GM08714 (cell line): ENCODE data around the gene CGNL1.

ENCODE experiments used
- H3K4me3 ChIP-seq: fragments of 200-500 bp; sonication (Bioruptor generic); 2 replicates; pipeline ENCODE4 v1.5.1; 2014; ENCODE audit warnings: mild to moderate bottlenecking, low read length, inconsistent platforms
- ZNF274 ChIP-seq: IDR thresholded peaks from 2 replicates; pipeline ENCODE4 v1.6.1; 2012; ENCODE audit warnings: mild to moderate bottlenecking, low read depth, low read length

The CGNL1 gene

DNA sequence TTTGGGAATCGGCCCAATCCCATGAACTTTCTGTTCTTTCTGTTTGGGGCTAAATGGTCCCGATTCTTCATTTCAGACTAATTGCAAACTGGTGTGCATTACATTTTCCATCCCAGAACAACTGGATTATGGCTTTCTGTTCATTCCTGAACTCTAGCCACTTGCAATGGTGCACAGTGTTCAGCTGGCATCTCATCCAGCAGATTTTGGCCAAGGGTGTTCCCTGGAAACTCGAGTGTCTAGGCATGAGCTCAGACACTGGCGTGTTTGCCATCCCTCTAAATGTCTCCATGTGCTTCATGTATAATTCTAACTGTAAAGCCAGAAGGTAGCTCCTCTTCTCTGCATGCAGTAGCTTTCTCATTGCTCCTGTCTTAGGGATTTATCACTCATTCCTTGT lies 118.3 kb downstream of the CGNL1 start:
- no peak for TF ChIP-seq ZNF274

DNA sequence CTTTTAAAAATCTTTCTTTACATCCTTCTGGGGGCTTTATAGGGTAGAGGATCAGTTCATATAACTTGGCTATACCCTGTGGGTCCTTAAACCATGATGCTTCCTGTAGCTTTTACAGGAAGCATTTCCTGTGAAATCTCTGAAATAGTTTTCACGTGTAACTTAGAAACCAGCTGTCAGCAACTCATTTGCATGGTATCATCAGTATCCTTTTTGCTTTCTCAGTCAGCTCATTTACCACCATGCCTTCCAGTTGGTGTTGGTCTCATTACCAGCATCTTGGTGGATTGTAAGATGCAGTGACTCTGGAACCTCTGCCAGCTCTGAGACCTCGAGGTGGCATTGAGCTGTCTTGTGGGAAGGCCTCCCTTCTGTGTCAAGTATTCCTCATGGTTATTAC lies 118.7 kb downstream of the CGNL1 start:
- no peak for TF ChIP-seq ZNF274
- no peak overlapping the region for H3K4me3 ChIP-seq

More for the DNA sequence above, 118.3 kb downstream of the CGNL1 start:
- H3K4me3 ChIP-seq, result no peak overlapping the region

- H3K4me3 ChIP-seq, result no peak overlapping the region
- no peak for TF ChIP-seq ZNF274
Observed at GRCh38 chr15:57495554-57496165, 119.4 kb downstream of the CGNL1 start.

GRCh38 chr15:57496594-57496945 lies 120.3 kb downstream of the CGNL1 start:
- no peak overlapping the region for H3K4me3 ChIP-seq
- TF ChIP-seq ZNF274, result no peak

DNA sequence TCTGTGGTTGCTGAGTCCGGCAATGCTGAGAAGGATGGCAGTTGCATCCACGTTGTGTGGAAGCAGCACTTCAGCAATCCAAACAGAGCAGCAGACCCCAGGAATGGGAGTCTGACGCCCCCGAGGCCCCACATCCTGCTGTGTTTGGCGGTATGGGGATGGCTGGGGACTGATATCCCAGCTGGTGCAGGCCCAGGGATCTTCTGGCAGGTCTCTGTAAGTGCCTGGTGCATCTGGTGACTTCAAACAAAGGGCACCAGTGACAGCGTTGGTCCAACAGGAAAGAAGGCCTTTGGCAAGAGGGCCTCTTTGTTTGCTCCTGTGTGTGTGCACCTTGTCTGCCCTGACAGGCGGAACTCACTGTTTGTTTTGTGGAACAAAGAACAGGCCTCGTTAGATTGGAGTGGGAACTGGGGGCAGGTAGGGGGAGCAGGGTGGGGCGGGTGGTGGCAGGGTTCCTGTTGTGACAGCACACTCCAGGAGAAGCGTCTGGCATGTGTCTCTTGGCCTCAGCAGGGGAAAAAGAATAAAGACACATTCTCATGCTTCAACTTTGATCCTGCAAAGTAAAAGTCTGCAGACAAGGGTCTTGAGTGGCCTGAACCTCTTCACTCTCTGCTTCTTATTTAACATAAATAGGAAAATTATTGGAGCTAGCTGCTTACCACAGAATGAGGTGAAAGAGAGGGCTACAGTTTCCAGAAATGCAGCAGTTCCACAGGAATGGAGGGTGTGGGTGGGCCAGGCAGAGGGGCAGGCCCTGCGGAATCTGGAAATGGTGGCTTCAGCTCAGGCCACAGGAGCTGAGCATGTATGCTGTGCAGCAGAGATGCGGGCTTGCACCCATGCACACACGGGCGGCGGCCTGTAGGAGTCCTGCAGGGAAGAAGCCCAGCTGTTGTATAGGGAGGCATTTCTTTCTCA lies 120.9 kb downstream of the CGNL1 start:
- H3K4me3 ChIP-seq, result no peak overlapping the region
- TF ChIP-seq ZNF274, result no peak

- no peak for TF ChIP-seq ZNF274
- H3K4me3 ChIP-seq, result no peak overlapping the region
Observed at GRCh38 chr15:57500256-57500655, 124.0 kb downstream of the CGNL1 start.

GRCh38 chr15:57500979-57501576 lies 124.8 kb downstream of the CGNL1 start:
- TF ChIP-seq ZNF274, result no peak
- no peak overlapping the region for H3K4me3 ChIP-seq

DNA sequence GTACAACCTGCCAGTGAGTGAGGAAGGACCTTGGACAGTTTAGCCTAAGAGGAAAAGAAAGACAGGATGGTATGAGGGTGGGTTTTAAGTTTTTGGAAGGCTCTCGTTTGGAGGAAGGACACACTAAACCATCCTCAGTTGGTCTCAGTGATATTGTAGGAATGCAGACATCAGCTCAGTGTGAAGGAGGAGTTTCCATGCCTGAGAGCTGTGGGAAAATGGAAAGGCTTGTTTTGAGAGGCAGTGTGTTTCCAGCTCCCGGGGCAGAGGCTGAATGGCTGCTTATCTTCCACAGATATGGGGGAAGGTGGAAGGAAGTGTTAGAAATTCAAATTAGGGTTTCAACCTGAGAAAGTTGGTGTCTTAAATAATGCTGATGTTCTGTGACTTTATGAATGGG lies 125.8 kb downstream of the CGNL1 start:
- H3K4me3 ChIP-seq, result no peak overlapping the region
- TF ChIP-seq ZNF274, result no peak

DNA sequence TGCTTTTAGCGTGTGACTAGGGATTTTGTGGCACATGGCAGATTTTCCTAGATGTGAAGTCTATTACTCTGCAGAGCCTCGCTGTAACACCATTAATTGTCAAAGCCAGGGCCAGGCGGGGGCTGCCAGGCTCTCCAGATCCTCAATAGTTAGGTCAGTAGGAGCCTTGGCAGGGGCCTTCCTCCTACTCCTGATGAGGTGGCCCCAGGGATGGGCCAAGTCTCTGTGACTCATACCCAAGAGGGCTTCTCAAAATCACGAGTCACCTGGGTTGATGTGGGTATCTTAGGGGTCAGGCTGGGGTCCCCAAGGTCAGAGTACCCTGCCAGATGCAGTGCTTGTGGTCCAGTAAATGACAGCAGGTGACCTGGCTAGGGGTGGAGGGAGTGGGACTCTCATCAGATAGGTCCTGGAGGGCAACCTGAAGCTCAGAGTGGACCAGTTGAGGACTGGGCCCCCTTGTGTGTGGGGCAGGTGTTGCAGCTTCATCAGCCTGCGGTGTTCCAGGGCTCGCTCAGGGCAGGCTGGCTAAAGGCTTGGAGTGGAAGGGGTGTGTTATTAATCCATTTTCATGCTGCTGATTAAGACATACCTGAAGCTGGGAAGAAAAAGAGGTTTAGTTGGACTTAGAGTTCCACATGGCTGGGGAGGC lies 126.9 kb downstream of the CGNL1 start:
- no peak for TF ChIP-seq ZNF274

GRCh38 chr15:57503911-57504598 lies 127.8 kb downstream of the CGNL1 start:
- TF ChIP-seq ZNF274, result no peak
- no peak overlapping the region for H3K4me3 ChIP-seq

More for the DNA sequence above, 126.9 kb downstream of the CGNL1 start:
- no peak overlapping the region for H3K4me3 ChIP-seq

GRCh38 chr15:57504599-57504940 lies 128.3 kb downstream of the CGNL1 start:
- TF ChIP-seq ZNF274, result no peak
- no peak overlapping the region for H3K4me3 ChIP-seq

- no peak for TF ChIP-seq ZNF274
- H3K4me3 ChIP-seq, result no peak overlapping the region
Observed at GRCh38 chr15:57505056-57505715, 128.9 kb downstream of the CGNL1 start.

GRCh38 chr15:57505949-57506391 lies 129.7 kb downstream of the CGNL1 start:
- TF ChIP-seq ZNF274, result no peak
- no peak overlapping the region for H3K4me3 ChIP-seq
